Purkinje cell (primary cell): ENCODE results near the gene MYH6. TPM values are rescaled to one million over a fixed set of nuclear protein-coding genes. Genes with fewer than 3 reads are reported as not detected.

Experiments
- polyA plus RNA-seq: library from polyadenylated mRNA; unstranded; fragments of >200 nt; fragmentation: Nextera tagmentation; gene quantifications from 2 replicates; pipeline ENCODE4 v1.2.1, GENCODE V29; 2014

The MYH6 gene
- polyA plus RNA-seq: not detected in 2 replicates

GRCh38 chr14:23407516-23408306 is at the start of gene MYH6:
Gene MYH6 (minus strand): TSS chr14:23408273. CDS start chr14:23407223, 1,050 bp downstream.

GRCh38 chr14:23435543-23436326 is 27.7 kb upstream of the MYH6 start, which contains the start of gene MYH7:
Gene MYH7 (minus strand): TSS chr14:23435660. CDS start chr14:23433732, 1,928 bp downstream.

GRCh38 chr14:23376482-23377197 is 31.4 kb downstream of the MYH6 start, which contains the start of gene CMTM5:
Gene CMTM5 (plus strand): TSS chr14:23377046. CDS start chr14:23377252, 206 bp downstream.

GRCh38 chr14:23372509-23372908 is 35.6 kb downstream of the MYH6 start, which contains the start of gene IL25:
Gene IL25 (plus strand): TSS chr14:23372809.

GRCh38 chr14:23365036-23365731 is 42.9 kb downstream of the MYH6 start, which contains the start of gene EFS:
Gene EFS (minus strand): TSS chr14:23365172. CDS start chr14:23365025, 147 bp downstream.

GRCh38 chr14:23352506-23353432 is 55.3 kb downstream of the MYH6 start, which contains the start of gene SLC22A17:
Gene SLC22A17 (minus strand): TSS chr14:23352887.

Other genes starting within 250 kb of the MYH6 start
- 22.0 and 27.0 TPM in 2 replicates for gene SLC7A8, start 224.6 kb downstream of the MYH6 start, polyA plus RNA-seq
- gene RNF212B, start 170.3 kb downstream of the MYH6 start, polyA plus RNA-seq: not detected in 2 replicates
- gene HOMEZ, start 122.1 kb downstream of the MYH6 start, polyA plus RNA-seq: 1.2 and 5.5 TPM in 2 replicates
- 37.3 and 59.4 TPM in 2 replicates for gene PPP1R3E, start 105.4 kb downstream of the MYH6 start, polyA plus RNA-seq
- gene BCL2L2, start 101.4 kb downstream of the MYH6 start, polyA plus RNA-seq: 10.8 and 11.4 TPM in 2 replicates
- 52.3 and 57.9 TPM in 2 replicates for gene PABPN1, start 86.8 kb downstream of the MYH6 start, polyA plus RNA-seq
- gene SLC22A17, start 55.4 kb downstream of the MYH6 start, polyA plus RNA-seq: 46.4 and 58.9 TPM in 2 replicates
- gene EFS, start 43.1 kb downstream of the MYH6 start, polyA plus RNA-seq: 0.16 and 0.21 TPM in 2 replicates
- gene IL25, start 35.5 kb downstream of the MYH6 start, polyA plus RNA-seq: not detected in 2 replicates
- gene CMTM5, start 31.2 kb downstream of the MYH6 start, polyA plus RNA-seq: not detected in 2 replicates
- gene MYH7, start 27.4 kb upstream of the MYH6 start, polyA plus RNA-seq: not detected in 2 replicates
- 77.3 and 118 TPM in 2 replicates for gene NGDN, start 61.4 kb upstream of the MYH6 start, polyA plus RNA-seq
- 1.7 and 2.7 TPM in 2 replicates for gene ZFHX2, start 143.5 kb upstream of the MYH6 start, polyA plus RNA-seq
- gene THTPA, start 148.0 kb upstream of the MYH6 start, polyA plus RNA-seq: 6.7 and 16.0 TPM in 2 replicates
- 7.7 and 8.5 TPM in 2 replicates for gene AP1G2, start 159.5 kb upstream of the MYH6 start, polyA plus RNA-seq
- gene JPH4, start 170.5 kb upstream of the MYH6 start, polyA plus RNA-seq: 1.1 and 8.0 TPM in 2 replicates
- not detected in 2 replicates for gene DHRS2, start 228.1 kb upstream of the MYH6 start, polyA plus RNA-seq